ACHN (cell line): ENCODE measurements around the gene DHX9.

Experiments used
- DNase-seq: peaks from one replicate; pipeline ENCODE4 v3.0.0-alpha.2; 2015
- in situ Hi-C: cut with HindIII; loops from 2 replicates; pipeline ENCODE4 v1.10.0; 2017; ENCODE audit warnings: low sequenced_read_pairs, low pct_ligation_motif_present, low pct_unique_long_range_greater_than_20kb

Gene DHX9

GRCh38 chr1:182833271-182833670 lies 5.9 kb upstream of the DHX9 start:
- in situ Hi-C loops: no loop called here

DNA sequence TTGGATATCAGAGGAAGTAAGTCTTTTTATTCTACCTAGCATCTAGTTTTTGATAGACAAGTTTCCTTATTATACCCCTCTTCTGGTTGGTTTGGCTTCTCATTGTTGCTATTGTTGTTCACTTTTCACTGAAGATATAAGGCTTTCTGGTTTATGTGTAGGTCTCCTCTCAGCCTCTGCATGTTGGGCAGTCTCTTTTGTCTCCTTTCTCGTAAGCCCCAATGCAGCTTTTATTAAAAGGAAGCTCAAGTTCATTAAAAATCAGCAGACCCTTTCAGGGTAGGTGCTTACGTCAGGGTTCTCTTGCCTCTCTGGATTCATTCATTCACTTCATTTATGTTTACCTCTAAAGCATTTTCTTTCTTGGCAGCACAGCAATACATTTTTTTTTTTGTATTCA lies 4.8 kb upstream of the DHX9 start:
- DNase-seq: no peak
- in situ Hi-C loops: no loop called here

More at GRCh38 chr1:182833271-182833670, 5.9 kb upstream of the DHX9 start:
- peak; percentile 5 for DNase-seq

DNA sequence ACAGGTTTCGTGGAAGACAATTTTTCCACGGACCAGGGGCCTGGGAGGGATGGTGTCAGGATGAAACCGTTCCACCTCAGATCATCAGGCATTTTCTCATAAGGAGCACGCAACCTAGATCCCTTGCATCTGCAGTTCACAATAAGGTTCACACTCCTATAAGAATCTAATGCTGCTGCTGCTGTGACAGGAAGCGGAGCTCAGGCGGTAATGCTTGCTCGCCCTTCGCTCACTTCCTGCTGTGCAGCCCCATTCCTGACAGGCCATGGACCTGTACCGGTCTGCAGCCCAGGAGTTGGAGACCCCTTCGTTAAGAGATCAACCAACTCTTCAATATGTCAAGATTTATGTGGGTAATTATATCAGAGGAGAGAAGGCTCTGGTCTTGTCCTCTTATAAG lies 3.3 kb upstream of the DHX9 start:
- DNase-seq: no peak
- in situ Hi-C loops: no loop called here

DNA sequence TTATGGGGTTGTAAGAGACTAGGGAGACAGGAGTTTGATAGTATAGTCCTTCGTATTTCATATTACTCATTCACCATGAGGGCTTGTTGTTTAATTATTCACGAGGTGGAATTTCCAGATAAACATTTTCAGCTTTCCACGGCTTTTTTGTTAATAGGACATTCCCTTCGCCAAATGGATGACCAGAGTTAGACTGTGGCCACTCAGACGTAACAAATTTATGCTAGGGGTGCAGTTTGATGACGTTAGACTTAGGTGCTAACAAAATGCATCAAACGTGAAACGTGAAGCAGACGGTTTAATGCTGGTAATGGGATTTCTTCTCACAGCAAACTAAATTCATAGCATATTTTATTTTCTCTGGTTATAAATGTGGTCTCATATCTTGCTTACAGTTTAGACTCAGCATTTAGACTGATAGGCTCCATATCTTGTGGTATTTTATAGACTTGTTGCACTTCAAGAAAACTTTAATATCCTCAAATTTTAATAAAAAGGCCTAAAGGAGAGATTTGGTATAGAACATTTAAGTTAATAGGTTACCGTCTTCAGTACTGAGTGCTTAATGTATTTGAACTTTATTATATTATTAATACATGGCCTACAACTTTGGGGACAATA lies 2.3 kb downstream of the DHX9 start:
- in situ Hi-C loops: no loop called here
- peak; percentile 90 for DNase-seq

DNA sequence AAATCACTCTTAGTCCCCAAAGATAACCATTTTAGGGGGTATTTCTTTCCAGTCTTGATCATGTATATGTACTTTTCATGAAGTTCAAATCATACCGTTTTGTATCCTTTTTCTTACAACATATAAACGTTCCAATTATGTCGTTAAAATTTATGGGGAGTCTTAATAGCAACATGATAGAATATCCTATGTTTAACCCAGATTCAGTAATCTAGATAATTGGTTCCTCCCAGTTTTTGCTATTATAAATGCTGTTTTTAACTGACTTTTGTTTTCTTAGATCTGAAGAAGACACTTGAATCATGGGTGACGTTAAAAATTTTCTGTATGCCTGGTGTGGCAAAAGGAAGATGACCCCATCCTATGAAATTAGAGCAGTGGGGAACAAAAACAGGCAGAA lies 3.1 kb downstream of the DHX9 start:
- no peak for DNase-seq
- in situ Hi-C loops: no loop called here

GRCh38 chr1:182845379-182845778 lies 6.2 kb downstream of the DHX9 start:
- DNase-seq: no peak
- in situ Hi-C loops: no loop called here

DNA sequence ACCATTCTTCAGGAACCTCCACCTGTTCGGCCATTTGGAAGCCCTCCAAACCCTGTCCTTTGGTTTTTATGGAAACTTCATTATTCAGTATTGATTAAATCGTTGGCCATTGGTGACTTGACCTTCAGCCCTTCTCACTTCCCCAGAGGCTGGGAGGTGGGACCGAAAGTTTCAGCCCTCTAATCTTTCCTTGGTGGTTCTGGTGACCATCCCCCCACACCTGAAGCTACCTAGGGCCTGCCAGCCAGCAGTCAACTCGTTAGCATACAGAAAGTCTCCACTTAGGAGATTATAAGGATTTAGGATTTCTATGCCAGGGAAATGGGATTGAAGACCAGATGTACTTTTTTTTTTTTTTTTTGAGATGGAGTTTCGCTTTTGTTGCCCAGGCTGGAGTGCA lies 6.7 kb downstream of the DHX9 start:
- in situ Hi-C loops: no loop called here

GRCh38 chr1:182847105-182847504 lies 8.0 kb downstream of the DHX9 start:
- in situ Hi-C loops: no loop called here
- no peak for DNase-seq

More for the DNA sequence above, 6.7 kb downstream of the DHX9 start:
- DNase-seq: no peak

DNA sequence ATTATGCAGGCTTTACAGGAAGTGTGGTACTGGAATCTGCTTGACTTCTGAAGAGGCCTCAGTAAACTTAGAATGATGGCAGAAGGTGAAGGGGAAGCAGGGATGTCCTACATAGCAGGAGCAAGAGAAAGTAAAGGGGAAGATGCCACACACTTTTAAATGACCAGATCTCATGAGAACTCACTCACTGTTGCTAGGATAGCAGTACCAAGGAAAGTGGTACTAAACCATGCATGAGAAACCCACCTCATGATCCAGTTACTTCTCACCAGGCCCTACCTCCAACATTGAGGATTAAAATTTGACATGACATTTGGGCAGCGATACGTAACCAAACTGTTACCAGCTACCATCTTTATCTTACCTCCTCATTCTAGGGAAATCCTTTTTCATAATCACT lies 9.6 kb downstream of the DHX9 start:
- no peak for DNase-seq
- in situ Hi-C loops: no loop called here

DNA sequence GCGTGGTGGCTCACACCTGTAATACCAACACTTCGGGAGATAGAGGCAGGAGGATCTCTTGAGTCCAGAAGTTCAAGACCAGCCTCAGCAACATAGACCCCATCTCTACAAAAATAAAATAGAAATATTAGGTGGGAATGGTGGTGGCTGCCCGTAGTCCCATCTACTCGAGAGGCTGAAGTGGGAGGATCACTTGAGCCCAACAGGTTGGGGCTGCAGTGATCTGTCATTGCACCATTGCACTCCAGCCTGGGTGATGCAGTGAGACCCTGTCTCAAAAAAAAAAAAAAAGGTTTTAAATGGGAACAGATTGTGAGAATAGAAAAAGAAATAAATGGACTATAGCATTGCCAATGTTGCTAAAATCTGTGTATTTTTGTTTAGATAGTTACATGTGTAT lies 11.2 kb downstream of the DHX9 start:
- DNase-seq: no peak
- in situ Hi-C loops: no loop called here

- DNase-seq: no peak
- in situ Hi-C loops: no loop called here
Measured at GRCh38 chr1:182851825-182852224, 12.7 kb downstream of the DHX9 start.

DNA sequence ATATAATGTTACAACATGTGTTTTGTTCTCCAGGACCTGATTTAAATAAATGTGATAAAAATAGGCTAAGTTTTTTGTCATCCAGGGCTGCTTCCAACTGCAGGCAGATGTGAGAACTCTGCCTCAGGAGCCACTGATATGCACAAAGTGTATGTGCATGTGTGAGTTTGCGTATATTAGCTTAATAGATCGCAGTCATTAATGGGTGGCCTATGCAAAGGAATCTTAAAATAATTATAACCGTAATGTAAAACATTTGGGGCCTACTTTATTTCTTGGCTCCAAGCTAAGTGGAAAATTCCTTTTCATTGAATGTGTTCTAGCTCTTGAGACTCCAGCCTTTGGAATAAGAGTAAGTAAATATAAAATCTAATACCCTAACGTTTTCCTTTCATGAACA lies 16.8 kb downstream of the DHX9 start:
- in situ Hi-C loops: no loop called here
- no peak for DNase-seq

DNA sequence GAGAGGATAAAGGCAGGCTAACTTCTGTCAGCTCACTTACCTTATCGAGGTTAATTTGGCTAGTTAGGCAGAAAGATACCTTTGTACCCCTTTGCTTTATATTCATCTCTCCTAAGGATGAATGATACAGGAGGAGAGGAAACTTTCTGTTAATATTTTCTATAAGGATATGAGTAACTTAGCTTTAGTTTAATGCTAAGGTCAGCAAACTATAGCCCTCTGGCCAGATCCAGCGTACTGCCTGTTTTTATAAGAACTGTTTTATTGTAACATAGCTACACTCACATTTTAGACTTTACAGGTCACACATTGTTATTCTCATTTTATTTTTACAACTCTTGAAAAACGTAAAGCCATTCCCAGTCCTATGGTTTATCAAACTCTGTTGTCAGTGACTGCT lies 18.1 kb downstream of the DHX9 start:
- in situ Hi-C loops: no loop called here

GRCh38 chr1:182860658-182861057 lies 21.5 kb downstream of the DHX9 start:
- in situ Hi-C loops: no loop called here
- no peak for DNase-seq

More for the DNA sequence above, 18.1 kb downstream of the DHX9 start:
- no peak for DNase-seq

GRCh38 chr1:182861994-182862393 lies 22.8 kb downstream of the DHX9 start:
- no peak for DNase-seq
- in situ Hi-C loops: no loop called here

DNA sequence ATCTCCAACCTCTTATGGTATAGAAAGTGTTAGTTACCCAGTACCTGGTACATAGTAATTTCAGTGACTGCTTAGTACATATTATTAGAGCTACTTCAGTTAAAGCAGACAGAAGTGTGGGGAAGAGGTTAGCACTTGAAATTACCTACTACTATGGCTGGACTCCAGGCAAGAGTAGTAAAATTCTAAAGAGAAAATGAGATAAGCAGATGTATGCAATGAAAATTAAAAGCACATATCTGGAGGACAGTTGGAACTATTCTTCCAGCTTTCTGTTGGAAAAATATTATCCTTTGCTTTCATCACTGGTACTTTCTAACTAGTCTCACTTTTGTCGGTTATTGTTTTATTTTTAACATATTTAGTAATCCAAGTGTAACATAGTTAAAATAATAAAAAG lies 23.7 kb downstream of the DHX9 start:
- DNase-seq: no peak
- in situ Hi-C loops: no loop called here

DNA sequence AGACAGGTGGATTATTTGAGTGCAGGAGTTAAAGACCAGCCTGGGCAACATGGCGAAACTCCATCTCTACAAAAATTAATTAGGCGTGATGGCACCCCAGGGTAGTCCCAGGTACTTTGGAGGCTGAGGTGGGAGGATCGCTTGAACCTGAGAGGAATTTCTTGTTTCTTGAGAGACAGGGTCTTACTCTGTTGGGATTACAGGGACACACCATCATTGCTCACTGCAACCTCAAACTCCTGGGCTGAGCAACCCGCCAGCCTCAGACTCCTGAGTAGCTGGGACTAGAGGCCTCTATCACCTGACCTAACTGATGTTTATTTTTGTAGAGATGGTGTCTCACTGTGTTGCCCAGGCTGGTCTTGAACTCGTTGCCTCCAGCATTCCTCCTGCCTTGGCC lies 24.8 kb downstream of the DHX9 start:
- in situ Hi-C loops: no loop called here
- DNase-seq: no peak

DNA sequence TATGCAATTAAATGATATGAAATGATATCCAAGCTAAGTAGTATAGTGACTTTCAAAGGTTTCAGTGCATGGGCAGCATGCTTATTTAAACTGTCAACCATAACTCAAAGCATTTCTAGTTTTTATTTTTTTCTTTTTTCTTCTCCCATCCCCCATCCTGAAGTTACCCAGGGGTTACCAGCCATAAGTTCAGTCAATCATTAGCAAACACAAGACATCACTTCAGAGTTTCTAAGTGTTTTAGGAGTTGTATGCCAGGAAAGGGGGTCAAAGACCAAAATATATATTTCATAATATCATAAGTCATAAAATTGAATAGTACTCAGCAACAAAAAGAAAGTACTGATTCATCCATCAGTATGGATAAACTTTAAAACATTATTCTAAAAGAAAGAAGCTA lies 28.7 kb downstream of the DHX9 start:
- DNase-seq: no peak
- in situ Hi-C loops: no loop called here

- DNase-seq: no peak
- in situ Hi-C loops: no loop called here
Measured at GRCh38 chr1:182869241-182869666, 30.1 kb downstream of the DHX9 start.

GRCh38 chr1:182872881-182873280 lies 33.7 kb downstream of the DHX9 start:
- DNase-seq: no peak
- in situ Hi-C loops: no loop called here

DNA sequence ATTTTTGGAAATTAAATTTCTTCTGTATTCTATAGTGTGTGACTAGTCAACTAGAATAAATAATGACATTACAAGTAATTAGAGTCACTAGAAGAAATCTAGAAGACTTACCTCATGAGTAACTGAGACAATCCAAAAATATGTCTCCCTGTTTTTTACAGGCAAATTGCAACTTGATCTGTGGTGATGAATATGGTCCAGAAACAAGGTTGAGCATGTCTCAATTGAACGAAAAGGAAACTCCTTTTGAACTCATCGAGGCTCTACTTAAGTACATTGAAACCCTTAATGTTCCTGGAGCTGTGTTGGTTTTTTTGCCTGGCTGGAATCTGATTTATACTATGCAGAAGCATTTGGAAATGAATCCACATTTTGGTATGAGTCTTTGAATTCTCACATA lies 36.7 kb downstream of the DHX9 start:
- no peak for DNase-seq
- in situ Hi-C loops: no loop called here
